Mesodermal cell (in vitro differentiated cells): ENCODE measurements around the gene CCDC3.

ENCODE experiments used
- H3K27ac ChIP-seq: 2 replicates; pipeline ENCODE4 v1.7.0; 2013; ENCODE audit warnings: mild to moderate bottlenecking, low read depth, low read length, moderate library complexity; ENCODE audit not compliant: severe bottlenecking
- H3K36me3 ChIP-seq: 2 replicates; pipeline ENCODE4 v1.7.1; 2013; ENCODE audit warnings: mild to moderate bottlenecking, low read length, moderate library complexity; ENCODE audit not compliant: control insufficient read depth, insufficient read depth
- H3K4me1 ChIP-seq: one replicate; pipeline ENCODE4 v1.7.1; 2013; ENCODE audit warnings: mild to moderate bottlenecking, low read length; ENCODE audit not compliant: insufficient read depth, control insufficient read depth, poor library complexity, severe bottlenecking
- H3K4me3 ChIP-seq: 2 replicates; pipeline ENCODE4 v1.7.0; 2013; ENCODE audit warnings: low read length, control low read depth, mild to moderate bottlenecking; ENCODE audit not compliant: insufficient read depth, poor library complexity, severe bottlenecking; ENCODE audit errors: extremely low read depth
- H3K9me3 ChIP-seq: 2 replicates; pipeline ENCODE4 v1.7.1; 2013; ENCODE audit warnings: mild to moderate bottlenecking, low read length, moderate library complexity; ENCODE audit not compliant: control insufficient read depth
- WGBS, 2 experiments: methylation state at CpG; one replicate each; pipeline ENCODE4 v1.1.5; 2013; ENCODE audit warnings: missing lambda C conversion rate in 2 of 2; ENCODE audit not compliant: insufficient coverage in 2 of 2; 5-methylcytosine and 5-hydroxymethylcytosine counted together

The CCDC3 gene

GRCh38 chr10:12909182-12909835, 92.2 kb downstream of the CCDC3 start:
- H3K4me1 ChIP-seq = peaks cover 3% of the 10 kb centered on the region
- H3K27ac ChIP-seq = no peak overlapping the region
- H3K9me3 ChIP-seq = no peaks in the 10 kb centered on the region
- no peak overlapping the region for H3K4me3 ChIP-seq
- H3K36me3 ChIP-seq = no peaks in the 10 kb centered on the region
- 90 to 93% methylated on average over 9 of the region's 9 CpGs for WGBS, 2 experiments

- Histone ChIP-seq H3K4me3 (no peak overlapping the region), H3K9me3 (no peaks in the 10 kb centered on the region), H3K27ac (no peak overlapping the region), H3K36me3 (no peaks in the 10 kb centered on the region), H3K4me1 (peaks cover 3% of the 10 kb centered on the region)
- 82 to 91% methylated on average over 4 of the region's 4 CpGs for WGBS, 2 experiments
These were observed 92.7 kb downstream of the CCDC3 start for GRCh38 chr10:12908773-12909172.

GRCh38 chr10:12907656-12908055, 93.9 kb downstream of the CCDC3 start:
- Histone ChIP-seq H3K9me3 (no peaks in the 10 kb centered on the region), H3K36me3 (no peaks in the 10 kb centered on the region), H3K4me3 (no peak overlapping the region), H3K4me1 (peaks cover 6% of the 10 kb centered on the region), H3K27ac (no peak overlapping the region)
- 75 to 100% methylated on average over 1 to 2 of the region's 4 CpGs for WGBS, 2 experiments

GRCh38 chr10:12906051-12906541, 95.4 kb downstream of the CCDC3 start:
- Histone ChIP-seq H3K4me1 (peaks cover 6% of the 10 kb centered on the region), H3K27ac (no peak overlapping the region), H3K36me3 (no peaks in the 10 kb centered on the region), H3K4me3 (no peak overlapping the region), H3K9me3 (no peaks in the 10 kb centered on the region)
- WGBS, 2 experiments = 90 to 91% methylated on average over 7 to 8 of the region's 13 CpGs

- Histone ChIP-seq H3K36me3 (no peaks in the 10 kb centered on the region), H3K4me3 (no peak overlapping the region), H3K4me1 (peaks cover 6% of the 10 kb centered on the region), H3K27ac (no peak overlapping the region), H3K9me3 (no peaks in the 10 kb centered on the region)
- WGBS, 2 experiments = 100% methylated on average over 1 of the region's 5 CpGs
These were observed 96.4 kb downstream of the CCDC3 start for GRCh38 chr10:12905067-12905466.

- Histone ChIP-seq H3K27ac (no peak overlapping the region), H3K36me3 (no peaks in the 10 kb centered on the region), H3K9me3 (no peaks in the 10 kb centered on the region), H3K4me1 (peaks cover 6% of the 10 kb centered on the region), H3K4me3 (no peak overlapping the region)
- whole genome bisulfite sequencing, 2 experiments = 88 to 91% methylated on average over 2 to 4 of the region's 7 CpGs
These were observed 98.6 kb downstream of the CCDC3 start for GRCh38 chr10:12902851-12903358.

- Histone ChIP-seq H3K4me3 (no peak overlapping the region), H3K27ac (no peak overlapping the region), H3K4me1 (peaks cover 3% of the 10 kb centered on the region), H3K36me3 (no peaks in the 10 kb centered on the region), H3K9me3 (no peaks in the 10 kb centered on the region)
- WGBS, 2 experiments = 0 to 25% methylated on average over 1 of the region's 2 CpGs
These were observed 99.4 kb downstream of the CCDC3 start for GRCh38 chr10:12902135-12902572.

GRCh38 chr10:12899546-12899945, 102.0 kb downstream of the CCDC3 start:
- no peak overlapping the region for H3K27ac ChIP-seq
- WGBS, 2 experiments = 88 to 96% methylated on average over 6 of the region's 7 CpGs
- H3K4me1 ChIP-seq = peaks cover 3% of the 10 kb centered on the region
- no peak overlapping the region for H3K4me3 ChIP-seq
- no peaks in the 10 kb centered on the region for H3K36me3 ChIP-seq
- no peaks in the 10 kb centered on the region for H3K9me3 ChIP-seq

- Histone ChIP-seq H3K4me1 (peaks cover 3% of the 10 kb centered on the region), H3K27ac (no peak overlapping the region), H3K9me3 (no peaks in the 10 kb centered on the region), H3K4me3 (no peak overlapping the region), H3K36me3 (no peaks in the 10 kb centered on the region)
- 92 to 96% methylated on average over 22 to 24 of the region's 24 CpGs for WGBS, 2 experiments
These were observed 103.2 kb downstream of the CCDC3 start for GRCh38 chr10:12898271-12898670.

GRCh38 chr10:12897278-12897677, 104.2 kb downstream of the CCDC3 start:
- H3K27ac ChIP-seq = no peak overlapping the region
- H3K36me3 ChIP-seq = no peaks in the 10 kb centered on the region
- 77 to 83% methylated on average over 5 to 6 of the region's 6 CpGs for WGBS, 2 experiments
- no peaks in the 10 kb centered on the region for H3K4me1 ChIP-seq
- no peak overlapping the region for H3K4me3 ChIP-seq
- H3K9me3 ChIP-seq = no peaks in the 10 kb centered on the region

GRCh38 chr10:12896251-12896650, 105.3 kb downstream of the CCDC3 start:
- Histone ChIP-seq H3K4me3 (no peak overlapping the region), H3K9me3 (no peaks in the 10 kb centered on the region), H3K36me3 (no peaks in the 10 kb centered on the region), H3K4me1 (no peaks in the 10 kb centered on the region), H3K27ac (no peak overlapping the region)
- 93 to 96% methylated on average over 2 to 5 of the region's 5 CpGs for WGBS, 2 experiments
